A549 (cell line): ENCODE data around the gene MYO7A. TPM values are rescaled to one million over a fixed set of nuclear protein-coding genes. Genes with fewer than 3 reads are reported as not detected.

Experiments
- ATAC-seq, 2 experiments: fragments of 200-7000 bp in 1 of 2; fragments of >200 bp in 1 of 2; cut with Nextera tagmentation in 1 of 2; cut with Tn5 transposase in 1 of 2; 3 replicates each; pipeline versions ENCODE4 v1.8.0 to v1.9.1; 2018 to 2020; ENCODE audit warnings: mild to moderate bottlenecking in 1 of 2, moderate library complexity in 1 of 2
- CTCF ChIA-PET: fragments of 300-600 bp; sonication (Branson Sonifier 250); formaldehyde crosslinking; extraction: SDS; loops from one replicate; lab custom pipeline; 2021; ENCODE audit warnings: antibody characterized with exemption, inconsistent platforms; lab: Yijun Ruan, JAX
- POLR2A ChIA-PET: fragments of 350-600 bp; formaldehyde crosslinking; extraction: SDS; loops from one replicate; lab custom pipeline; 2021; ENCODE audit warnings: antibody characterized with exemption, inconsistent platforms; lab: Yijun Ruan, JAX
- DNase-seq, 2 experiments: peaks; one replicate each; pipeline versions ENCODE4 v3.0.0 to v3.0.0-alpha.2; 2011 to 2016; ENCODE audit warnings: low read depth in 1 of 2, low spot score in 1 of 2
- FAIRE-seq: peaks from 2 replicates; lab custom pipeline; 2011; peaks lifted over from hg19 to GRCh38; lab: Jason Lieb, UNC
- H3K27ac ChIP-seq, 2 experiments: fragments of >200 bp; sonication (Bioruptor Twin); formaldehyde crosslinking; 3 replicates each; pipeline ENCODE4 v1.5.1; 2016 to 2017
- H3K4me1 ChIP-seq: fragments of >200 bp; sonication (Bioruptor Twin); formaldehyde crosslinking; 3 replicates; pipeline ENCODE4 v1.6.1; 2016
- H3K4me2 ChIP-seq: fragments of >200 bp; sonication (Bioruptor Twin); formaldehyde crosslinking; 3 replicates; pipeline ENCODE4 v1.6.1; 2016
- H3K4me3 ChIP-seq: fragments of >200 bp; sonication (Bioruptor Twin); formaldehyde crosslinking; 3 replicates; pipeline ENCODE4 v1.5.1; 2016
- H3K9me3 ChIP-seq: fragments of >200 bp; sonication (Bioruptor Twin); formaldehyde crosslinking; 3 replicates; pipeline ENCODE4 v1.6.1; 2016
- ATOH8 ChIP-seq: fragments of 250-450 bp; sonication (Bioruptor Pico); IDR thresholded peaks from 2 replicates; pipeline ENCODE4 v1.5.0; 2020; ENCODE audit warnings: low read depth, mild to moderate bottlenecking, moderate library complexity
- BHLHE40 ChIP-seq: IDR thresholded peaks from 2 replicates; pipeline ENCODE4 v1.6.1; 2012; ENCODE audit warnings: low read depth, low read length, inconsistent platforms
- CBX8 ChIP-seq: fragments of 200-600 bp; sonication (generic); IDR thresholded peaks from 2 replicates; pipeline ENCODE4 v1.6.1; 2016
- CEBPB ChIP-seq, 2 experiments: fragments of >200 bp in 1 of 2; sonication (Bioruptor Twin) in 1 of 2; formaldehyde crosslinking in 1 of 2; IDR thresholded peaks; 2 replicates each; pipeline ENCODE4 v1.6.1; 2012 to 2016
- CHD4 ChIP-seq: fragments of 200-600 bp; sonication (generic); IDR thresholded peaks from 2 replicates; pipeline ENCODE4 v1.6.1; 2016; ENCODE audit warnings: antibody characterized with exemption, mild to moderate bottlenecking, borderline replicate concordance
- E2F6 ChIP-seq: IDR thresholded peaks from 2 replicates; pipeline ENCODE4 v1.6.1; 2012; ENCODE audit warnings: low read depth, borderline replicate concordance
- EHF ChIP-seq: fragments of 250-450 bp; sonication (Bioruptor Pico); IDR thresholded peaks from 2 replicates; pipeline ENCODE4 v1.5.0; 2020; ENCODE audit warnings: mild to moderate bottlenecking
- EHMT2 ChIP-seq: fragments of 200-600 bp; sonication (generic); IDR thresholded peaks from 2 replicates; pipeline ENCODE4 v1.6.1; 2016; ENCODE audit warnings: antibody characterized with exemption, low read depth, mild to moderate bottlenecking, moderate library complexity
- FOSL2 ChIP-seq, 2 experiments: fragments of 450-650 bp in 1 of 2; fragments of >200 bp in 1 of 2; sonication (Bioruptor Twin) in 1 of 2; formaldehyde crosslinking; IDR thresholded peaks; 2 replicates each; pipeline versions ENCODE4 v1.5.0 to v1.6.1; 2016 to 2020; ENCODE audit warnings: mild to moderate bottlenecking in 1 of 2, moderate library complexity in 1 of 2
- FOXS1 ChIP-seq: fragments of 250-450 bp; sonication (Bioruptor Pico); IDR thresholded peaks from 2 replicates; pipeline ENCODE4 v1.5.0; 2020; ENCODE audit warnings: mild to moderate bottlenecking, moderate library complexity
- GATA3 ChIP-seq: IDR thresholded peaks from 2 replicates; pipeline ENCODE4 v1.6.1; 2012; ENCODE audit warnings: borderline replicate concordance
- HEYL ChIP-seq: fragments of 250-450 bp; sonication (Bioruptor Pico); IDR thresholded peaks from 2 replicates; pipeline ENCODE4 v1.8.0; 2021; ENCODE audit warnings: mild to moderate bottlenecking, moderate library complexity
- KDM1A ChIP-seq: fragments of 200-600 bp; sonication (generic); IDR thresholded peaks from 2 replicates; pipeline ENCODE4 v1.6.1; 2016; ENCODE audit warnings: low read depth, mild to moderate bottlenecking
- KDM5A ChIP-seq: fragments of 200-600 bp; sonication (generic); IDR thresholded peaks from 2 replicates; pipeline ENCODE4 v1.6.1; 2016; ENCODE audit warnings: antibody characterized with exemption, mild to moderate bottlenecking
- NPAS2 ChIP-seq: fragments of 250-450 bp; sonication (Bioruptor Pico); IDR thresholded peaks from 2 replicates; pipeline ENCODE4 v1.8.0; 2022; ENCODE audit warnings: mild to moderate bottlenecking, moderate library complexity, borderline replicate concordance
- NR3C1 ChIP-seq: fragments of >200 bp; sonication (Bioruptor Twin); formaldehyde crosslinking; IDR thresholded peaks from 3 replicates; pipeline ENCODE4 v1.6.1; 2017
- PHF8 ChIP-seq: fragments of 200-600 bp; sonication (generic); IDR thresholded peaks from 2 replicates; pipeline ENCODE4 v1.6.1; 2016; ENCODE audit warnings: low read depth, mild to moderate bottlenecking, antibody characterized with exemption, moderate library complexity, borderline replicate concordance
- SREBF2 ChIP-seq: fragments of 450-650 bp; IDR thresholded peaks from 2 replicates; pipeline ENCODE4 v1.6.1; 2014; ENCODE audit warnings: mild to moderate bottlenecking, moderate library complexity
- TP53 ChIP-seq: fragments of 250-450 bp; sonication (Bioruptor Pico); IDR thresholded peaks from 2 replicates; pipeline ENCODE4 v1.5.0; 2021; ENCODE audit warnings: mild to moderate bottlenecking, moderate library complexity
- ZNF302 ChIP-seq: fragments of 250-450 bp; sonication (Bioruptor Pico); IDR thresholded peaks from 2 replicates; pipeline ENCODE4 v1.9.0; 2021; ENCODE audit warnings: inconsistent platforms, mild to moderate bottlenecking, moderate library complexity
- WGBS: methylation state at CpG from one replicate; pipeline ENCODE4 v1.1.6; 2017; ENCODE audit errors: missing lambda C conversion rate; 5-methylcytosine and 5-hydroxymethylcytosine counted together
- polyA plus RNA-seq, 4 experiments: library from polyadenylated mRNA; depleted of rRNA in 3 of 4; stranded (reverse); fragments of >200 nt; fragmentation: RNase III in 1 of 4; extraction: RNeasy Plus Mini Kit Qiagen cat#74134 plus additional on column Dnase treatment in 1 of 4; gene quantifications; 2 replicates in 3 of 4; 3 replicates in 1 of 4; pipeline ENCODE4 v1.2.3, GENCODE V29; 2011 to 2017
- TF ChIP-seq, protein P1 (sequence below): IDR thresholded peaks from 2 replicates; pipeline ENCODE4 v1.6.1; 2012
- TF ChIP-seq, protein P2 (sequence below): fragments of >200 bp; sonication (Bioruptor Twin); formaldehyde crosslinking; IDR thresholded peaks from 3 replicates; pipeline ENCODE4 v1.5.1; 2016

The MYO7A gene
- polyA plus RNA-seq, 2 of the 4 experiments (the other 2 are of a cell fraction), result 1.7 to 2.1 TPM

GRCh38 chr11:77144857-77145428 lies 16.9 kb downstream of the MYO7A start:
- ChIA-PET POLR2A (no interaction called here), CTCF (interaction anchor here (1.0 to 7.4 kb wide), 2 partner anchors 18 to 43 kb away, joined by 4 to 39 read pairs; partner anchors contain the start of gene MYO7A)
- H3K4me3 ChIP-seq, result no peak overlapping the region
- peaks cover 3% of the 10 kb centered on the region; the same call in 1 of the 3 replicates for H3K4me1 ChIP-seq
- ATAC-seq (no peak), DNase-seq (no peak), FAIRE-seq (no peak)
- no peaks in the 10 kb centered on the region for H3K9me3 ChIP-seq
- no peak overlapping the region for H3K27ac ChIP-seq
- 59% methylated on average over 7 of the region's 7 CpGs for WGBS
- no peak for TF ChIP-seq GATA3
- no peak for TF ChIP-seq EHF (CRISPR knock-in tag)
- no peak for TF ChIP-seq NPAS2 (CRISPR knock-in tag)
- H3K4me2 ChIP-seq, result no peak overlapping the region

DNA sequence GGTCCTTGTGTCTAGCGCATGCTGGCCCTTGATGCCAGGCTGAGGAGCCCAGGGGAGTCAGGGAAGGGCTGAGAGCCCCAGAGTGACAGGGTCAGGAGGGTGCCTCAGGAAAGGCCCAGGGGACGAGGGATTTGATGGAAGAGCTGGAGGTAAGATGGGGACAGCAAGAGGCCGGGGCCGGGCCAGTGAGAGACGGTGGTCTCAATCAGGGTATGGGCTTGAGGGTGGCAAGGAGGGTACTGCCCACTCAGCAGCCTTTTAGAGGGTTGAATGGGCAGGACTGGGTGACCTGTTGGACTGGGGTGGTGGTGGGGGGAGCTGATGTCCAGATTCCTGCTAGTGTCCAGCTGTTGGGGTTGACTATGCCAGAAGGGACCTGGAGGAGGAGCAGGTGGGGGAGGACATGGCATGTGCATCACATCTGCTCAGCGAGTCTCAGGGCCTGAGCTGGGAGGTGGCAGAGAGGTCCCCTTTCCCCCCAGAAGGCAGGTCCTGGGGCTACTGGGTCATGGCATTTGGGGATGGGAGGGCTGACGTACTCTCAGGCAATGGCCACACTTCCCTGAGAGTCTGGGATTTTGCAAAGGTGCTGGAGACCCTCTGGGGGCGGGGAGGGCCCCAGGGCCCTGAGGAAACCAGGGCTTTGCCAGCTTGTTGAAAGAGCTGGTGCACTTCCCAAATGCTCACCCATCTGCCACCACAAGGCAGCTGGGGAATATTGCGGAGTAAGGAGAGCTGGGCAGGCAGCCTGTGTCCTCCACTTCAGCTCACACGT lies 18.4 kb downstream of the MYO7A start:
- TF ChIP-seq KDM5A (no peak), ATOH8 (CRISPR knock-in tag) (no peak), CEBPB (IDR thresholded peaks at IDR 0.05) (no peak), KDM1A (no peak), CHD4 (no peak), ZNF302 (CRISPR knock-in tag) (no peak), EHF (CRISPR knock-in tag) (no peak), CBX8 (no peak), BHLHE40 (no peak), E2F6 (no peak), TP53 (no peak), EHMT2 (no peak), FOXS1 (no peak), PHF8 (no peak), SREBF2 (no peak), HEYL (no peak), NR3C1 (no peak), FOSL2 (IDR thresholded peaks at IDR 0.05) (no peak), FOSL2 (CRISPR knock-in tag; IDR thresholded peaks at IDR 0.05) (no peak)
- TF ChIP-seq, protein P1, sequence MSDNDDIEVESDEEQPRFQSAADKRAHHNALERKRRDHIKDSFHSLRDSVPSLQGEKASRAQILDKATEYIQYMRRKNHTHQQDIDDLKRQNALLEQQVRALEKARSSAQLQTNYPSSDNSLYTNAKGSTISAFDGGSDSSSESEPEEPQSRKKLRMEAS, result no peak
- TF ChIP-seq, protein P2, sequence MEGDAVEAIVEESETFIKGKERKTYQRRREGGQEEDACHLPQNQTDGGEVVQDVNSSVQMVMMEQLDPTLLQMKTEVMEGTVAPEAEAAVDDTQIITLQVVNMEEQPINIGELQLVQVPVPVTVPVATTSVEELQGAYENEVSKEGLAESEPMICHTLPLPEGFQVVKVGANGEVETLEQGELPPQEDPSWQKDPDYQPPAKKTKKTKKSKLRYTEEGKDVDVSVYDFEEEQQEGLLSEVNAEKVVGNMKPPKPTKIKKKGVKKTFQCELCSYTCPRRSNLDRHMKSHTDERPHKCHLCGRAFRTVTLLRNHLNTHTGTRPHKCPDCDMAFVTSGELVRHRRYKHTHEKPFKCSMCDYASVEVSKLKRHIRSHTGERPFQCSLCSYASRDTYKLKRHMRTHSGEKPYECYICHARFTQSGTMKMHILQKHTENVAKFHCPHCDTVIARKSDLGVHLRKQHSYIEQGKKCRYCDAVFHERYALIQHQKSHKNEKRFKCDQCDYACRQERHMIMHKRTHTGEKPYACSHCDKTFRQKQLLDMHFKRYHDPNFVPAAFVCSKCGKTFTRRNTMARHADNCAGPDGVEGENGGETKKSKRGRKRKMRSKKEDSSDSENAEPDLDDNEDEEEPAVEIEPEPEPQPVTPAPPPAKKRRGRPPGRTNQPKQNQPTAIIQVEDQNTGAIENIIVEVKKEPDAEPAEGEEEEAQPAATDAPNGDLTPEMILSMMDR, result no peak
- Histone ChIP-seq H3K4me3 (no peak overlapping the region), H3K4me2 (no peak overlapping the region), H3K27ac (no peak overlapping the region), H3K9me3 (no peaks in the 10 kb centered on the region), H3K4me1 (peaks cover 3% of the 10 kb centered on the region; the same call in 1 of the 3 replicates)
- DNase-seq (no peak), ATAC-seq (peak in 1 of 2 experiments; percentile 16; a peak in 1 of 6 replicates), FAIRE-seq (no peak)
- 66% methylated on average over 10 of the region's 10 CpGs for WGBS
- POLR2A ChIA-PET, result no interaction called here
- CTCF ChIA-PET, result interaction anchor here (0.9 to 7.4 kb wide), 8 partner anchors 10 to 402 kb away, joined by 3 to 39 read pairs (median 5); partner anchors contain the start of gene MYO7A
